Stimulated activated CD8-positive, alpha-beta memory T cell treated with anti-CD3 and anti-CD28 coated beads, Interleukin-4, amount 100 ng/mL, for 1 hour (primary cell): ENCODE measurements around the gene CTRB1.

Experiments
- DNase-seq, 2 donors: peaks; one replicate each; pipeline ENCODE4 v3.0.0-alpha.2; 2020; ENCODE audit warnings: low read depth in 2 of 2, low spot score in 1 of 2

The CTRB1 gene

GRCh38 chr16:75218256-75219076 lies at the start of gene CTRB1:
Gene CTRB1 (plus strand): TSS chr16:75218988. CDS start chr16:75219008, 20 bp downstream.
- no peak for DNase-seq

GRCh38 chr16:75169899-75170405 lies 48.8 kb upstream of the CTRB1 start:
- DNase-seq: no peak

GRCh38 chr16:75172578-75172977 lies 46.2 kb upstream of the CTRB1 start:
- DNase-seq: no peak

GRCh38 chr16:75175074-75175473 lies 43.7 kb upstream of the CTRB1 start:
- DNase-seq: no peak

- no peak for DNase-seq
These were observed 41.9 kb upstream of the CTRB1 start for GRCh38 chr16:75176926-75177325.

GRCh38 chr16:75179208-75179607 lies 39.6 kb upstream of the CTRB1 start:
- DNase-seq: no peak

- no peak for DNase-seq
These were observed 37.2 kb upstream of the CTRB1 start for GRCh38 chr16:75181630-75182029.

GRCh38 chr16:75188832-75189477 lies 29.8 kb upstream of the CTRB1 start:
- DNase-seq: no peak

- DNase-seq: no peak
These were observed 29.0 kb upstream of the CTRB1 start for GRCh38 chr16:75189638-75190245.

GRCh38 chr16:75192606-75193264 lies 26.1 kb upstream of the CTRB1 start:
- DNase-seq: no peak

- no peak for DNase-seq
These were observed 25.5 kb upstream of the CTRB1 start for GRCh38 chr16:75193265-75193650.

GRCh38 chr16:75193730-75194444 lies 24.9 kb upstream of the CTRB1 start:
- no peak for DNase-seq

GRCh38 chr16:75195811-75196790 lies 22.7 kb upstream of the CTRB1 start:
- no peak for DNase-seq

GRCh38 chr16:75196836-75197235 lies 22.0 kb upstream of the CTRB1 start:
- DNase-seq: no peak

- DNase-seq: no peak
These were observed 21.2 kb upstream of the CTRB1 start for GRCh38 chr16:75197522-75198134.

GRCh38 chr16:75198135-75198600 lies 20.6 kb upstream of the CTRB1 start:
- no peak for DNase-seq

GRCh38 chr16:75202069-75202590 lies 16.7 kb upstream of the CTRB1 start:
- DNase-seq: no peak

GRCh38 chr16:75203096-75203495 lies 15.7 kb upstream of the CTRB1 start:
- no peak for DNase-seq
